Lower leg skin (tissue), 3 donors: ENCODE data around the gene DGKH.

ENCODE experiments used
- POLR2A ChIP-seq, 2 donors: fragments of 450-650 bp; IDR thresholded peaks; one replicate each; pipeline ENCODE4 v1.6.1; 2016 to 2017; ENCODE audit warnings: antibody characterized with exemption in 2 of 2, mild to moderate bottlenecking in 1 of 2, moderate library complexity in 1 of 2
- TF ChIP-seq, protein P1 (sequence below), 3 donors: fragments of 450-650 bp; IDR thresholded peaks; one replicate each; pipeline ENCODE4 v1.5.1; 2016; ENCODE audit warnings: antibody characterized with exemption in 3 of 3, mild to moderate bottlenecking in 3 of 3, moderate library complexity in 2 of 3

DNA sequence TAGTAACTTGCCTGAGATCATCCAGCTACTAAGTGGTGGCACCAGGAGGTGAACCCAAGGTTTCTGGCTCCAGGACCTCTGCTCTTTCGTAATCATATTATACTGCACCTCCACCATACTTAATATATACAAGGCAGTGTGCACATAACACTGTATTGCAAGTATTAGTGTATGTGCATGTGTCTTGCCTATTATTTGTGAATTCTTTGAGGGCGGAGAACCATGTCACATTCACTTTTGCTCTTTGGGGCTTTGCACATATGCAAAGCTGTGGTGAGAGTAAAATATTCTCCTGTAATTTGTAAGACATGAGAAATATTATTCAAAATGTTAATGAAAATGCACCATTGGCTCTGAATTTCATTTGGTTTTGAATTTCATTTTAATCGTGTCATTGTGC, 78.6 kb downstream of the DGKH start:
- TF ChIP-seq POLR2A (IDR thresholded peaks at IDR 0.05), result no peak
- TF ChIP-seq, protein P1, sequence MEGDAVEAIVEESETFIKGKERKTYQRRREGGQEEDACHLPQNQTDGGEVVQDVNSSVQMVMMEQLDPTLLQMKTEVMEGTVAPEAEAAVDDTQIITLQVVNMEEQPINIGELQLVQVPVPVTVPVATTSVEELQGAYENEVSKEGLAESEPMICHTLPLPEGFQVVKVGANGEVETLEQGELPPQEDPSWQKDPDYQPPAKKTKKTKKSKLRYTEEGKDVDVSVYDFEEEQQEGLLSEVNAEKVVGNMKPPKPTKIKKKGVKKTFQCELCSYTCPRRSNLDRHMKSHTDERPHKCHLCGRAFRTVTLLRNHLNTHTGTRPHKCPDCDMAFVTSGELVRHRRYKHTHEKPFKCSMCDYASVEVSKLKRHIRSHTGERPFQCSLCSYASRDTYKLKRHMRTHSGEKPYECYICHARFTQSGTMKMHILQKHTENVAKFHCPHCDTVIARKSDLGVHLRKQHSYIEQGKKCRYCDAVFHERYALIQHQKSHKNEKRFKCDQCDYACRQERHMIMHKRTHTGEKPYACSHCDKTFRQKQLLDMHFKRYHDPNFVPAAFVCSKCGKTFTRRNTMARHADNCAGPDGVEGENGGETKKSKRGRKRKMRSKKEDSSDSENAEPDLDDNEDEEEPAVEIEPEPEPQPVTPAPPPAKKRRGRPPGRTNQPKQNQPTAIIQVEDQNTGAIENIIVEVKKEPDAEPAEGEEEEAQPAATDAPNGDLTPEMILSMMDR (IDR thresholded peaks at IDR 0.05), result no peak
